CD8-positive, alpha-beta memory T cell (primary cell): ENCODE measurements around the gene RASGRP4. TPM values are rescaled to one million over a fixed set of nuclear protein-coding genes. Genes with fewer than 3 reads are reported as not detected.
A peak's percentile ranks its signal among the peaks of the same experiment; 100 is the strongest.

Experiments used
- CTCF ChIA-PET: fragments of 350-600 bp; sonication (Branson Sonifier 250); formaldehyde crosslinking; loops from one replicate; lab custom pipeline; 2021; ENCODE audit warnings: antibody characterized with exemption; lab: Charles Lee
- POLR2A ChIA-PET: fragments of 350-600 bp; sonication (Branson Sonifier 250); formaldehyde crosslinking; loops from one replicate; lab custom pipeline; 2021; ENCODE audit warnings: antibody characterized with exemption; lab: Charles Lee
- DNase-seq, 5 donors: peaks; one replicate each; pipeline versions ENCODE4 v3.0.0 to v3.0.0-alpha.2; 2020 to 2022; ENCODE audit warnings: mixed read lengths in 1 of 5
- H3K27ac ChIP-seq: one replicate; pipeline ENCODE4 v1.7.0; 2013; ENCODE audit warnings: low read depth, mild to moderate bottlenecking, low read length, moderate library complexity
- H3K27me3 ChIP-seq: 2 replicates; pipeline ENCODE4 v1.7.0; 2013; ENCODE audit warnings: low read length, mild to moderate bottlenecking; ENCODE audit not compliant: insufficient read depth, poor library complexity, severe bottlenecking
- H3K36me3 ChIP-seq: 2 replicates; pipeline ENCODE4 v1.7.0; 2013; ENCODE audit warnings: mild to moderate bottlenecking, low read length, moderate library complexity; ENCODE audit not compliant: insufficient read depth
- H3K4me1 ChIP-seq: 2 replicates; pipeline ENCODE4 v1.7.0; 2013; ENCODE audit warnings: mild to moderate bottlenecking, low read length, moderate library complexity; ENCODE audit not compliant: insufficient read depth
- H3K4me3 ChIP-seq: 2 replicates; pipeline ENCODE4 v1.7.0; 2013; ENCODE audit warnings: mild to moderate bottlenecking, low read length
- H3K9me3 ChIP-seq: 2 replicates; pipeline ENCODE4 v1.7.0; 2013; ENCODE audit warnings: mild to moderate bottlenecking, low read length
- H3K27ac Mint-ChIP-seq, 8 donors: one replicate each; pipeline ENCODE4 v1.8.0; 2020 to 2021; ENCODE audit warnings: mixed read lengths in 8 of 8, mild to moderate bottlenecking in 6 of 8, inconsistent platforms in 3 of 8, moderate library complexity in 3 of 8
- H3K27me3 Mint-ChIP-seq, 2 donors: one replicate each; pipeline ENCODE4 v1.8.0; 2020 to 2021; ENCODE audit warnings: mixed read lengths in 2 of 2, mild to moderate bottlenecking in 1 of 2, moderate library complexity in 1 of 2
- H3K36me3 Mint-ChIP-seq, 3 donors: one replicate each; pipeline ENCODE4 v1.8.0; 2020 to 2021; ENCODE audit warnings: mixed read lengths in 3 of 3, inconsistent platforms in 1 of 3, mild to moderate bottlenecking in 1 of 3
- H3K4me1 Mint-ChIP-seq, 3 donors: one replicate each; pipeline ENCODE4 v1.8.0; 2020 to 2021; ENCODE audit warnings: mixed read lengths in 3 of 3, inconsistent platforms in 1 of 3, mild to moderate bottlenecking in 1 of 3
- H3K4me3 Mint-ChIP-seq, 7 donors: one replicate each; pipeline ENCODE4 v1.8.0; 2020 to 2021; ENCODE audit warnings: mixed read lengths in 7 of 7, mild to moderate bottlenecking in 6 of 7, moderate library complexity in 4 of 7, inconsistent platforms in 2 of 7
- H3K9me3 Mint-ChIP-seq, 5 donors: one replicate each; pipeline ENCODE4 v1.8.0; 2020 to 2022; ENCODE audit warnings: mixed read lengths in 5 of 5, mild to moderate bottlenecking in 3 of 5, moderate library complexity in 2 of 5, inconsistent platforms in 1 of 5
- polyA plus RNA-seq: library from polyadenylated mRNA; unstranded; fragments of 300-500 nt; fragmentation: Illumina TruSeq; gene quantifications from one replicate; pipeline ENCODE4 v1.2.3, GENCODE V29; 2021
- total RNA-seq, 2 experiments: library from RNA; stranded (reverse); gene quantifications; one replicate each; pipeline ENCODE4 v1.2.3, GENCODE V29; 2021

RASGRP4 gene
- total and polyA plus RNA-seq, 3 experiments from 2014 or later, result 1.8 to 2.0 TPM; not detected in 1

- peaks cover 55% of the 10 kb centered on the region for H3K36me3 ChIP-seq
- peaks cover 29 to 33% (median 31%) of the 10 kb centered on the region in 3 donors for H3K4me1 Mint-ChIP-seq
- no peaks in the 10 kb centered on the region for H3K9me3 Mint-ChIP-seq
- peaks cover 19 to 74% (median 25%) of the 10 kb centered on the region in 3 donors for H3K36me3 Mint-ChIP-seq
- no peak overlapping the region for H3K4me3 ChIP-seq
- CTCF ChIA-PET, result interaction anchor here (1.6 kb wide), 1 partner anchor 24 kb away, joined by 4 read pairs; the partner anchor contains the start of gene FAM98C
- H3K27me3 ChIP-seq, result no peaks in the 10 kb centered on the region
- POLR2A ChIA-PET, result interaction anchor here (0.6 kb wide), 1 partner anchor 165 kb away, joined by 5 read pairs; no protein-coding TSS in a partner anchor
- H3K27ac Mint-ChIP-seq, result no peak overlapping the region
- no peak for DNase-seq
- H3K27ac ChIP-seq, result no peak overlapping the region
- peaks cover 21% of the 10 kb centered on the region for H3K4me1 ChIP-seq
- H3K4me3 Mint-ChIP-seq, result peak overlapping the region in 1 of 7 donors; percentile 44
- no peaks in the 10 kb centered on the region for H3K27me3 Mint-ChIP-seq
- H3K9me3 ChIP-seq, result no peaks in the 10 kb centered on the region
Measured at GRCh38 chr19:38378866-38379265, 47.2 kb downstream of the RASGRP4 start.

GRCh38 chr19:38377052-38377451 lies 49.0 kb downstream of the RASGRP4 start:
- peaks cover 13 to 56% (median 14%) of the 10 kb centered on the region in 3 donors for H3K36me3 Mint-ChIP-seq
- ChIA-PET CTCF (interaction anchor here (1.6 kb wide), 1 partner anchor 26 kb away, joined by 4 read pairs; the partner anchor contains the start of gene FAM98C), POLR2A (interaction anchor here (0.6 to 1.5 kb wide), 2 partner anchors 10 to 45 kb away, joined by 3 to 5 read pairs; partner anchors contain the start of gene GGN)
- H3K4me1 ChIP-seq, result peaks cover 21% of the 10 kb centered on the region
- H3K9me3 Mint-ChIP-seq, result no peaks in the 10 kb centered on the region
- H3K27me3 Mint-ChIP-seq, result no peaks in the 10 kb centered on the region
- peaks cover 45% of the 10 kb centered on the region for H3K36me3 ChIP-seq
- peaks cover 29 to 33% (median 31%) of the 10 kb centered on the region in 3 donors for H3K4me1 Mint-ChIP-seq
- peak overlapping the region in 1 of 8 donors; percentile 54 for H3K27ac Mint-ChIP-seq
- H3K9me3 ChIP-seq, result no peaks in the 10 kb centered on the region
- no peaks in the 10 kb centered on the region for H3K27me3 ChIP-seq
- H3K4me3 Mint-ChIP-seq, result peak overlapping the region in 3 of 7 donors; percentile 66 to 100 (median 79)
- H3K4me3 ChIP-seq, result no peak overlapping the region
- H3K27ac ChIP-seq, result no peak overlapping the region
- DNase-seq, result no peak

- Mint-ChIP-seq H3K27ac (peak overlapping the region in 2 of 8 donors; percentile 55 to 77), H3K9me3 (no peaks in the 10 kb centered on the region), H3K27me3 (no peaks in the 10 kb centered on the region), H3K4me1 (peaks cover 29 to 33% (median 31%) of the 10 kb centered on the region in 3 donors), H3K36me3 (peaks cover 8 to 51% (median 9%) of the 10 kb centered on the region in 3 donors), H3K4me3 (peak overlapping the region; percentile 69 to 100 (median 98))
- no peak for DNase-seq
- Histone ChIP-seq H3K36me3 (peaks cover 41% of the 10 kb centered on the region), H3K9me3 (no peaks in the 10 kb centered on the region), H3K27me3 (no peaks in the 10 kb centered on the region), H3K27ac (no peak overlapping the region), H3K4me3 (no peak overlapping the region), H3K4me1 (peaks cover 21% of the 10 kb centered on the region)
- POLR2A ChIA-PET, result interaction anchor here (0.6 to 1.5 kb wide), 2 partner anchors 11 to 559 kb away, joined by 3 read pairs; partner anchors contain the start of gene GGN
- CTCF ChIA-PET, result interaction anchor here (3.7 kb wide), 1 partner anchor 26 kb away, joined by 37 read pairs; the partner anchor contains the start of gene FAM98C
Measured at GRCh38 chr19:38376576-38376975, 49.4 kb downstream of the RASGRP4 start.

GRCh38 chr19:38375748-38376147 lies 50.3 kb downstream of the RASGRP4 start:
- ChIA-PET CTCF (interaction anchor here (0.8 to 3.7 kb wide), 4 partner anchors 27 to 555 kb away, joined by 3 to 37 read pairs (median 21); partner anchors contain the start of genes CATSPERG, FAM98C, MRPS12 and SARS2), POLR2A (interaction anchor here (0.5 to 0.6 kb wide), 2 partner anchors 474 to 560 kb away, joined by 3 read pairs; no protein-coding TSS in a partner anchor)
- Mint-ChIP-seq H3K4me1 (peaks cover 29 to 33% (median 31%) of the 10 kb centered on the region in 3 donors), H3K36me3 (peaks cover 6 to 43% (median 8%) of the 10 kb centered on the region in 3 donors), H3K9me3 (no peaks in the 10 kb centered on the region), H3K27me3 (peaks cover 0 to 1% of the 10 kb centered on the region in 2 donors), H3K27ac (peak overlapping the region in 6 of 8 donors; percentile 38 to 98 (median 98)), H3K4me3 (peak overlapping the region; percentile 97 to 100 (median 98))
- H3K9me3 ChIP-seq, result no peaks in the 10 kb centered on the region
- H3K36me3 ChIP-seq, result peaks cover 32% of the 10 kb centered on the region
- no peak for DNase-seq
- H3K27me3 ChIP-seq, result no peaks in the 10 kb centered on the region
- peak overlapping the region; percentile 91 for H3K27ac ChIP-seq
- peak overlapping the region; percentile 89 for H3K4me3 ChIP-seq
- peaks cover 21% of the 10 kb centered on the region for H3K4me1 ChIP-seq

- Histone ChIP-seq H3K4me3 (peak overlapping the region; percentile 89), H3K4me1 (peaks cover 21% of the 10 kb centered on the region), H3K36me3 (peaks cover 27% of the 10 kb centered on the region), H3K27me3 (no peaks in the 10 kb centered on the region), H3K9me3 (no peaks in the 10 kb centered on the region), H3K27ac (peak overlapping the region; percentile 91)
- peaks cover 4 to 8% of the 10 kb centered on the region in 2 donors for H3K27me3 Mint-ChIP-seq
- CTCF ChIA-PET, result interaction anchor here (1.4 to 3.7 kb wide), 6 partner anchors 13 to 131 kb away, joined by 4 to 37 read pairs (median 13); partner anchors contain the start of genes CATSPERG, FAM98C, GGN and KCNK6
- H3K9me3 Mint-ChIP-seq, result no peaks in the 10 kb centered on the region
- peaks cover 29 to 33% (median 31%) of the 10 kb centered on the region in 3 donors for H3K4me1 Mint-ChIP-seq
- no peak for DNase-seq
- peaks cover 5 to 36% (median 6%) of the 10 kb centered on the region in 3 donors for H3K36me3 Mint-ChIP-seq
- peak overlapping the region; percentile 93 to 99 (median 98) for H3K27ac Mint-ChIP-seq
- H3K4me3 Mint-ChIP-seq, result peak overlapping the region; percentile 97 to 100 (median 98)
- POLR2A ChIA-PET, result interaction anchor here (0.5 to 1.7 kb wide), 9 partner anchors 13 to 489 kb away, joined by 3 to 25 read pairs (median 9); partner anchors contain the start of genes CATSPERG, FAM98C, GGN and SIPA1L3
Measured at GRCh38 chr19:38375098-38375493, 50.9 kb downstream of the RASGRP4 start.

GRCh38 chr19:38374332-38375097 lies 51.5 kb downstream of the RASGRP4 start, which contains the start of gene PSMD8:
Gene PSMD8 (plus strand): TSS chr19:38374571. CDS start chr19:38374602, 31 bp downstream.
- peak; percentile 97 to 99 (median 99) for DNase-seq
- Mint-ChIP-seq H3K27ac (peak within 1 kb of the TSS; percentile 93 to 99 (median 98)), H3K4me1 (peaks cover 29 to 32% (median 31%) of the 10 kb centered on the region in 3 donors), H3K36me3 (peaks cover 2 to 31% (median 4%) of the 10 kb centered on the region in 3 donors), H3K4me3 (peak within 1 kb of the TSS; percentile 97 to 100 (median 98)), H3K27me3 (peaks cover 7 to 11% of the 10 kb centered on the region in 2 donors), H3K9me3 (no peaks in the 10 kb centered on the region)
- Histone ChIP-seq H3K27ac (peak within 1 kb of the TSS; percentile 91), H3K9me3 (no peaks in the 10 kb centered on the region), H3K4me1 (peaks cover 21% of the 10 kb centered on the region), H3K36me3 (peaks cover 23% of the 10 kb centered on the region), H3K27me3 (no peaks in the 10 kb centered on the region), H3K4me3 (peak within 1 kb of the TSS; percentile 89)
- ChIA-PET CTCF (interaction anchor here (0.7 to 3.7 kb wide), 18 partner anchors 14 to 555 kb away, joined by 3 to 37 read pairs (median 4); partner anchors contain the start of genes CATSPERG, FAM98C, GGN and KCNK6), POLR2A (interaction anchor here (0.5 to 1.7 kb wide), 20 partner anchors 9 to 961 kb away, joined by 3 to 25 read pairs (median 4); partner anchors contain the start of genes CATSPERG, FAM98C, GGN and GMFG)

GRCh38 chr19:38373907-38374331 lies 52.1 kb downstream of the RASGRP4 start:
- H3K9me3 Mint-ChIP-seq, result no peaks in the 10 kb centered on the region
- H3K36me3 Mint-ChIP-seq, result peaks cover 0 to 25% (median 3%) of the 10 kb centered on the region in 3 donors
- peaks cover 17% of the 10 kb centered on the region for H3K36me3 ChIP-seq
- H3K4me3 ChIP-seq, result peak overlapping the region; percentile 45
- H3K4me1 Mint-ChIP-seq, result peaks cover 29% of the 10 kb centered on the region in 3 donors
- peak overlapping the region; percentile 91 for H3K27ac ChIP-seq
- CTCF ChIA-PET, result interaction anchor here (0.7 to 3.7 kb wide), 18 partner anchors 14 to 556 kb away, joined by 3 to 37 read pairs (median 4); partner anchors contain the start of genes CATSPERG, FAM98C, GGN and KCNK6
- H3K9me3 ChIP-seq, result no peaks in the 10 kb centered on the region
- H3K4me1 ChIP-seq, result peaks cover 21% of the 10 kb centered on the region
- H3K4me3 Mint-ChIP-seq, result peak overlapping the region; percentile 97 to 100 (median 98)
- peak overlapping the region; percentile 93 to 99 (median 98) for H3K27ac Mint-ChIP-seq
- POLR2A ChIA-PET, result interaction anchor here (0.7 to 1.7 kb wide), 17 partner anchors 11 to 962 kb away, joined by 3 to 25 read pairs (median 4); partner anchors contain the start of genes CATSPERG, FAM98C, GGN and GMFG
- DNase-seq, result no peak
- H3K27me3 ChIP-seq, result no peaks in the 10 kb centered on the region
- peaks cover 7 to 13% of the 10 kb centered on the region in 2 donors for H3K27me3 Mint-ChIP-seq
